ENCODE data around the gene SERPINE2.

- TF ChIP-seq, protein P1, sequence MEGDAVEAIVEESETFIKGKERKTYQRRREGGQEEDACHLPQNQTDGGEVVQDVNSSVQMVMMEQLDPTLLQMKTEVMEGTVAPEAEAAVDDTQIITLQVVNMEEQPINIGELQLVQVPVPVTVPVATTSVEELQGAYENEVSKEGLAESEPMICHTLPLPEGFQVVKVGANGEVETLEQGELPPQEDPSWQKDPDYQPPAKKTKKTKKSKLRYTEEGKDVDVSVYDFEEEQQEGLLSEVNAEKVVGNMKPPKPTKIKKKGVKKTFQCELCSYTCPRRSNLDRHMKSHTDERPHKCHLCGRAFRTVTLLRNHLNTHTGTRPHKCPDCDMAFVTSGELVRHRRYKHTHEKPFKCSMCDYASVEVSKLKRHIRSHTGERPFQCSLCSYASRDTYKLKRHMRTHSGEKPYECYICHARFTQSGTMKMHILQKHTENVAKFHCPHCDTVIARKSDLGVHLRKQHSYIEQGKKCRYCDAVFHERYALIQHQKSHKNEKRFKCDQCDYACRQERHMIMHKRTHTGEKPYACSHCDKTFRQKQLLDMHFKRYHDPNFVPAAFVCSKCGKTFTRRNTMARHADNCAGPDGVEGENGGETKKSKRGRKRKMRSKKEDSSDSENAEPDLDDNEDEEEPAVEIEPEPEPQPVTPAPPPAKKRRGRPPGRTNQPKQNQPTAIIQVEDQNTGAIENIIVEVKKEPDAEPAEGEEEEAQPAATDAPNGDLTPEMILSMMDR (IDR thresholded peaks at IDR 0.05) = no peak
- TF ChIP-seq POLR2AphosphoS5 (IDR thresholded peaks at IDR 0.05) = no peak
- TF ChIP-seq POLR2A (IDR thresholded peaks at IDR 0.05) = no peak
- no peak for TF ChIP-seq EP300 (IDR thresholded peaks at IDR 0.05)
Measured at GRCh38 chr2:224030786-224031185, 8.3 kb downstream of the SERPINE2 start.

All from sigmoid colon (tissue), 4 donors.